Endothelial cell of umbilical vein (primary cell): ENCODE data around the gene USP4. TPM values are rescaled to one million over a fixed set of nuclear protein-coding genes. Genes with fewer than 3 reads are reported as not detected.

Experiments
- BruUV-seq: library from RNA; stranded (reverse); fragments of 400-500 nt; replicated peaks from 2 replicates; lab custom pipeline; 2021; lab: Mats Ljungman, UMichigan
- CTCF ChIA-PET: fragments of 300-600, 350-600 bp; sonication (Branson Sonifier 250); formaldehyde crosslinking; loops from one replicate; lab custom pipeline; 2021; ENCODE audit warnings: antibody characterized with exemption, inconsistent platforms; lab: Charles Lee
- POLR2A ChIA-PET: fragments of 300-600, 350-600 bp; sonication (Branson Sonifier 250); formaldehyde crosslinking; loops from one replicate; lab custom pipeline; 2021; ENCODE audit warnings: antibody characterized with exemption, inconsistent platforms; lab: Charles Lee
- DNase-seq: peaks from one replicate; pipeline ENCODE4 v3.0.0-alpha.2; 2011; ENCODE audit warnings: low read depth, low spot score
- FAIRE-seq: peaks from 2 replicates; lab custom pipeline; 2011; peaks lifted over from hg19 to GRCh38; lab: Jason Lieb, UNC
- H2AFZ ChIP-seq: 2 replicates; pipeline ENCODE4 v1.6.0; 2012; ENCODE audit warnings: low read depth, low read length, control low read depth, inconsistent platforms
- H3K27ac ChIP-seq: 2 replicates; pipeline ENCODE4 v1.5.1; 2011; ENCODE audit warnings: low read depth, mild to moderate bottlenecking, control low read depth, low read length, moderate library complexity; ENCODE audit not compliant: insufficient read depth
- H3K27me3 ChIP-seq, 2 experiments: 2 replicates each; pipeline versions ENCODE4 v1.6.0 to v1.6.1; 2011; ENCODE audit warnings: low read length in 2 of 2, mixed read lengths in 1 of 2; ENCODE audit not compliant: control insufficient read depth in 2 of 2, insufficient read depth in 2 of 2
- H3K36me3 ChIP-seq, 2 experiments: 2 replicates in 1 of 2; 3 replicates in 1 of 2; pipeline ENCODE4 v1.5.1; 2011; ENCODE audit warnings: low read length in 2 of 2, mild to moderate bottlenecking in 1 of 2, moderate library complexity in 1 of 2; ENCODE audit not compliant: control insufficient read depth in 2 of 2, insufficient read depth in 2 of 2; ENCODE audit errors: extremely low read depth in 1 of 2
- H3K4me1 ChIP-seq: 3 replicates; pipeline ENCODE4 v1.5.1; 2011; ENCODE audit warnings: mild to moderate bottlenecking, low read length; ENCODE audit not compliant: control insufficient read depth, insufficient read depth; ENCODE audit errors: extremely low read depth
- H3K4me2 ChIP-seq: 2 replicates; pipeline ENCODE4 v1.6.1; 2011; ENCODE audit warnings: low read length, control low read depth, mixed read lengths; ENCODE audit not compliant: insufficient read depth
- H3K4me3 ChIP-seq, 3 experiments: fragments of 200-600 bp in 1 of 3; sonication (generic), shearing (Covaris generic) in 1 of 3; replicated peaks in 1 of 3; 2 replicates each; pipeline ENCODE4 v1.5.1; 2011 to 2016; ENCODE audit warnings: control low read depth in 3 of 3, low read length in 3 of 3, mild to moderate bottlenecking in 2 of 3, inconsistent platforms in 1 of 3, low read depth in 1 of 3, moderate library complexity in 1 of 3; ENCODE audit not compliant: insufficient read depth in 1 of 3
- H3K79me2 ChIP-seq: 2 replicates; pipeline ENCODE4 v1.6.0; 2012; ENCODE audit warnings: low read length, inconsistent platforms; ENCODE audit not compliant: control insufficient read depth, insufficient read depth
- H3K9ac ChIP-seq: replicated peaks from 2 replicates; pipeline ENCODE3; 2011; ENCODE audit warnings: low read length, control low read depth; ENCODE audit not compliant: insufficient read depth; ENCODE audit errors: extremely low read depth
- H3K9me1 ChIP-seq: replicated peaks from 3 replicates; pipeline ENCODE4 v1.6.0; 2011; ENCODE audit warnings: mild to moderate bottlenecking, low read length; ENCODE audit not compliant: control insufficient read depth, insufficient read depth; ENCODE audit errors: extremely low read depth
- H3K9me3 ChIP-seq: replicated peaks from 2 replicates; pipeline ENCODE4 v1.5.1; 2012; ENCODE audit warnings: low read length, inconsistent platforms; ENCODE audit not compliant: control insufficient read depth, insufficient read depth
- H4K20me1 ChIP-seq: replicated peaks from 2 replicates; pipeline ENCODE3; 2011; ENCODE audit warnings: mild to moderate bottlenecking, low read length; ENCODE audit not compliant: control insufficient read depth, insufficient read depth; ENCODE audit errors: extremely low read depth
- CTCF ChIP-seq, 2 donors: IDR thresholded peaks; 1 replicate in 1 of 2; 2 replicates in 1 of 2; pipeline ENCODE4 v1.5.1; 2011; ENCODE audit warnings: low read length in 2 of 2, mild to moderate bottlenecking in 2 of 2, moderate library complexity in 2 of 2, control low read depth in 1 of 2, inconsistent platforms in 1 of 2, low read depth in 1 of 2; ENCODE audit not compliant: insufficient read depth in 1 of 2; ENCODE audit errors: extremely low read depth in 1 of 2
- EZH2 ChIP-seq: IDR thresholded peaks from 2 replicates; pipeline ENCODE4 v1.6.1; 2012; ENCODE audit warnings: borderline replicate concordance, low read depth, mild to moderate bottlenecking, moderate library complexity, low read length, inconsistent platforms; ENCODE audit not compliant: severe bottlenecking
- FOS ChIP-seq: IDR thresholded peaks from 2 replicates; pipeline ENCODE4 v1.6.1; 2011; ENCODE audit warnings: mild to moderate bottlenecking, low read length, moderate library complexity, borderline replicate concordance; ENCODE audit not compliant: insufficient read depth
- GATA2 ChIP-seq: IDR thresholded peaks from 2 replicates; pipeline ENCODE4 v1.7.0; 2011; ENCODE audit warnings: low read depth, mild to moderate bottlenecking, moderate library complexity, mixed read lengths, low read length; ENCODE audit not compliant: insufficient read length, insufficient read depth
- JUN ChIP-seq: IDR thresholded peaks from 2 replicates; pipeline ENCODE4 v1.6.1; 2011; ENCODE audit warnings: borderline replicate concordance, low read depth; ENCODE audit not compliant: insufficient read length, insufficient read depth
- MAX ChIP-seq: IDR thresholded peaks from 2 replicates; pipeline ENCODE4 v1.6.1; 2011; ENCODE audit not compliant: insufficient read depth, insufficient read length
- MYC ChIP-seq: IDR thresholded peaks from one replicate; pipeline ENCODE4 v1.6.1; 2011; ENCODE audit warnings: mild to moderate bottlenecking, low read depth, low read length
- POLR2A ChIP-seq: IDR thresholded peaks from 2 replicates; pipeline ENCODE4 v1.6.1; 2012; ENCODE audit warnings: low read depth, mild to moderate bottlenecking, control low read depth, low read length
- POLR2AphosphoS5 ChIP-seq: IDR thresholded peaks from 2 replicates; pipeline ENCODE4 v1.6.1; 2012; ENCODE audit warnings: low read depth, mild to moderate bottlenecking, control low read depth, low read length, moderate library complexity; ENCODE audit not compliant: insufficient read depth
- dilution Hi-C: fragments of 300-500 bp; cut with MboI; formaldehyde crosslinking; loops from one replicate; pipeline ENCODE4 v1.15.0; 2019; ENCODE audit warnings: low sequenced_read_pairs; ENCODE audit not compliant: extremely low pct_ligation_motif_present
- intact Hi-C: fragments of 100-400 bp; cut with micrococcal nuclease; formaldehyde crosslinking; loops from one replicate; pipeline ENCODE4 v1.10.0; 2022
- polyA plus RNA-seq, 4 experiments: library from polyadenylated mRNA; depleted of rRNA in 3 of 4; stranded (reverse) in 3 of 4; unstranded in 1 of 4; fragments of >200 nt; gene quantifications; 2 replicates each; pipeline versions ENCODE4 v1.2.1 to v1.2.3, GENCODE V29; 2011 to 2012; ENCODE audit warnings: missing spikeins in 1 of 4
- total RNA-seq: library from RNA; stranded (reverse); gene quantifications from 2 replicates; pipeline ENCODE4 v1.2.3, GENCODE V29; 2021

USP4 gene
- total and polyA plus RNA-seq, 2 donors (not counting 3 experiments of a cell fraction or from before 2014, with no cell fraction given) = 39.1 to 61.3 TPM

GRCh38 chr3:49378249-49378895, 38.5 kb upstream of the USP4 start:
- no peak overlapping the region for H2AFZ ChIP-seq
- ChIA-PET CTCF (interaction anchor here (1.2 to 1.3 kb wide), 2 partner anchors 10 to 71 kb away, joined by 3 read pairs; no protein-coding TSS in a partner anchor), POLR2A (interaction anchor here (0.5 kb wide), 1 partner anchor 8 kb away, joined by 5 read pairs; no protein-coding TSS in a partner anchor)
- no peaks in the 10 kb centered on the region for H3K27me3 ChIP-seq
- H4K20me1 ChIP-seq = peaks cover 10% of the 10 kb centered on the region
- no peaks in the 10 kb centered on the region for H3K9me3 ChIP-seq
- peaks cover 13 to 14% of the 10 kb centered on the region in 2 experiments for H3K36me3 ChIP-seq
- no peak overlapping the region for H3K27ac ChIP-seq
- no peaks in the 10 kb centered on the region for H3K4me1 ChIP-seq
- no TSS peak for BruUV-seq
- intact Hi-C loops = no loop called here
- DNase-seq (no peak), FAIRE-seq (no peak)
- dilution Hi-C loops = no loop called here
- peaks cover 99% of the 10 kb centered on the region for H3K79me2 ChIP-seq
- H3K4me2 ChIP-seq = no peak overlapping the region
- H3K9me1 ChIP-seq = no peaks in the 10 kb centered on the region
- no peak overlapping the region for H3K9ac ChIP-seq
- TF ChIP-seq POLR2A (no peak), MYC (no peak), GATA2 (no peak), EZH2 (no peak), JUN (no peak), FOS (no peak), CTCF (IDR thresholded peaks at IDR 0.05; ENCODE audit: extremely low read depth in 1 of 2, insufficient read depth in 1 of 2, low read depth in 1 of 2, low read length in 2 of 2) (no peak), MAX (no peak), POLR2AphosphoS5 (no peak)
- no peak overlapping the region for H3K4me3 ChIP-seq
